RWPE1 (cell line): ENCODE results near the gene WDR48.

Source experiments
- CTCF ChIA-PET: fragments of 350-600 bp; sonication (Branson Sonifier 250); formaldehyde crosslinking; extraction: SDS; loops from one replicate; lab custom pipeline; 2021; lab: Yijun Ruan, JAX
- POLR2A ChIA-PET: fragments of 400-600 bp; formaldehyde crosslinking; extraction: SDS; loops from one replicate; lab custom pipeline; 2020; ENCODE audit warnings: antibody characterized with exemption; ENCODE audit not compliant: low non-redundant PET; lab: Yijun Ruan, JAX
- DNase-seq: peaks from one replicate; pipeline ENCODE4 v3.0.0; 2012; ENCODE audit warnings: low spot score
- H3K27ac ChIP-seq: fragments of 450-650 bp; 2 replicates; pipeline ENCODE4 v1.5.1; 2017
- CTCF ChIP-seq: fragments of 450-650 bp; conservative IDR thresholded peaks from 2 replicates; pipeline ENCODE4 v1.5.1; 2017; ENCODE audit warnings: low read depth, mild to moderate bottlenecking

The WDR48 gene

GRCh38 chr3:39122813-39123212, 71.0 kb downstream of the WDR48 start:
- H3K27ac ChIP-seq: no peak overlapping the region
- ChIA-PET CTCF (no interaction called here), POLR2A (no interaction called here)
- no peak for DNase-seq
- no peak for TF ChIP-seq CTCF

GRCh38 chr3:39124876-39125840, 73.3 kb downstream of the WDR48 start:
- no peak for DNase-seq
- CTCF ChIA-PET: interaction anchor here (0.7 to 4.0 kb wide), 3 partner anchors 21 to 163 kb away, joined by 3 to 15 read pairs (median 6); no protein-coding TSS in a partner anchor
- TF ChIP-seq CTCF: no peak

GRCh38 chr3:39125841-39126500, 74.2 kb downstream of the WDR48 start:
- peak overlapping the region; percentile 45; the same call in 1 of the 2 replicates for H3K27ac ChIP-seq
- POLR2A ChIA-PET: no interaction called here
- CTCF ChIA-PET: interaction anchor here (0.5 to 4.0 kb wide), 5 partner anchors 20 to 162 kb away, joined by 3 to 15 read pairs (median 3); no protein-coding TSS in a partner anchor
- DNase-seq: no peak
- TF ChIP-seq CTCF: no peak

More at GRCh38 chr3:39124876-39125840, 73.3 kb downstream of the WDR48 start:
- POLR2A ChIA-PET: no interaction called here
- H3K27ac ChIP-seq: no peak overlapping the region

GRCh38 chr3:39126532-39127071, 74.8 kb downstream of the WDR48 start:
- peak overlapping the region; percentile 45; the same call in 1 of the 2 replicates for H3K27ac ChIP-seq
- peak; percentile 33; the same call in 1 of the 2 replicates for TF ChIP-seq CTCF
- DNase-seq: no peak
- ChIA-PET POLR2A (no interaction called here), CTCF (interaction anchor here (0.5 to 4.0 kb wide), 8 partner anchors 9 to 211 kb away, joined by 3 to 15 read pairs (median 5); no protein-coding TSS in a partner anchor)

GRCh38 chr3:39127269-39127907, 75.6 kb downstream of the WDR48 start:
- no peak for TF ChIP-seq CTCF
- DNase-seq: no peak
- no peak overlapping the region for H3K27ac ChIP-seq
- ChIA-PET POLR2A (no interaction called here), CTCF (interaction anchor here (0.5 to 4.0 kb wide), 5 partner anchors 9 to 210 kb away, joined by 3 to 15 read pairs (median 5); no protein-coding TSS in a partner anchor)
